Trophoblast cell (in vitro differentiated cells and primary cell): ENCODE measurements around the gene SLC19A1.

Source experiments
- DNase-seq, 2 donors: peaks; one replicate each; pipeline ENCODE4 v3.0.0-alpha.2; 2016
- H2AFZ ChIP-seq: 2 replicates; pipeline ENCODE4 v1.6.1; 2013; ENCODE audit warnings: low read length, moderate library complexity, mild to moderate bottlenecking; ENCODE audit not compliant: insufficient read depth, poor library complexity
- H2AK5ac ChIP-seq: 2 replicates; pipeline ENCODE4 v1.6.1; 2013; ENCODE audit warnings: mild to moderate bottlenecking, low read length
- H2BK120ac ChIP-seq: 2 replicates; pipeline ENCODE4 v1.6.1; 2013; ENCODE audit warnings: low read length, mild to moderate bottlenecking, moderate library complexity; ENCODE audit not compliant: insufficient read depth, poor library complexity
- H2BK12ac ChIP-seq: 2 replicates; pipeline ENCODE4 v1.6.1; 2013; ENCODE audit warnings: mild to moderate bottlenecking, low read length, moderate library complexity
- H2BK5ac ChIP-seq: 2 replicates; pipeline ENCODE4 v1.6.1; 2013; ENCODE audit warnings: low read length, low read depth, moderate library complexity, mild to moderate bottlenecking; ENCODE audit not compliant: poor library complexity
- H3K14ac ChIP-seq: 2 replicates; pipeline ENCODE4 v1.6.1; 2013; ENCODE audit warnings: mild to moderate bottlenecking, low read length
- H3K18ac ChIP-seq: 2 replicates; pipeline ENCODE4 v1.6.1; 2013; ENCODE audit warnings: mild to moderate bottlenecking, low read length
- H3K23ac ChIP-seq: 2 replicates; pipeline ENCODE4 v1.6.1; 2013; ENCODE audit warnings: low read length
- H3K27ac ChIP-seq: 2 replicates; pipeline ENCODE4 v1.5.1; 2013; ENCODE audit warnings: low read depth, mild to moderate bottlenecking, inconsistent platforms, low read length, moderate library complexity
- H3K27me3 ChIP-seq: 2 replicates; pipeline ENCODE4 v1.6.1; 2013; ENCODE audit warnings: inconsistent platforms, mild to moderate bottlenecking, low read length, moderate library complexity; ENCODE audit not compliant: insufficient read depth
- H3K36me3 ChIP-seq, 2 experiments: 1 replicate in 1 of 2; 2 replicates in 1 of 2; pipeline ENCODE4 v1.6.1; 2013; ENCODE audit warnings: low read length in 2 of 2, mild to moderate bottlenecking in 2 of 2, moderate library complexity in 1 of 2; ENCODE audit not compliant: insufficient read depth in 2 of 2, control insufficient read depth in 1 of 2
- H3K4ac ChIP-seq: 2 replicates; pipeline ENCODE4 v1.6.1; 2013; ENCODE audit warnings: low read depth, mild to moderate bottlenecking, low read length, moderate library complexity
- H3K4me1 ChIP-seq, 2 experiments: 1 replicate in 1 of 2; 2 replicates in 1 of 2; pipeline ENCODE4 v1.6.1; 2013; ENCODE audit warnings: low read length in 2 of 2, mild to moderate bottlenecking in 2 of 2, moderate library complexity in 1 of 2; ENCODE audit not compliant: insufficient read depth in 2 of 2, control insufficient read depth in 1 of 2
- H3K4me2 ChIP-seq: 2 replicates; pipeline ENCODE4 v1.6.1; 2013; ENCODE audit warnings: inconsistent platforms, mild to moderate bottlenecking, low read length, moderate library complexity
- H3K4me3 ChIP-seq: 2 replicates; pipeline ENCODE4 v1.5.1; 2013; ENCODE audit warnings: mild to moderate bottlenecking, low read depth, low read length, inconsistent platforms
- H3K79me1 ChIP-seq: one replicate; pipeline ENCODE4 v1.6.1; 2013; ENCODE audit warnings: low read length
- H3K79me2 ChIP-seq: 2 replicates; pipeline ENCODE4 v1.6.1; 2013; ENCODE audit warnings: low read length, mild to moderate bottlenecking; ENCODE audit not compliant: control insufficient read depth, insufficient read depth, poor library complexity
- H3K9ac ChIP-seq: 2 replicates; pipeline ENCODE4 v1.6.1; 2013; ENCODE audit warnings: mild to moderate bottlenecking, low read length
- H3K9me3 ChIP-seq: 2 replicates; pipeline ENCODE4 v1.6.1; 2013; ENCODE audit warnings: low read depth, mild to moderate bottlenecking, control low read depth, inconsistent platforms, low read length; ENCODE audit not compliant: insufficient read depth
- H4K12ac ChIP-seq: 2 replicates; pipeline ENCODE4 v1.6.1; 2013; ENCODE audit warnings: low read depth, mild to moderate bottlenecking, low read length, moderate library complexity
- H4K8ac ChIP-seq: 2 replicates; pipeline ENCODE4 v1.6.1; 2013; ENCODE audit warnings: low read depth, mild to moderate bottlenecking, low read length, moderate library complexity
- H4K91ac ChIP-seq: one replicate; pipeline ENCODE4 v1.6.1; 2013; ENCODE audit warnings: low read depth, mild to moderate bottlenecking, low read length, moderate library complexity
- WGBS: extraction: QIAGEN DNeasy Blood & Tissue Kit; methylation state at CpG from one replicate; pipeline ENCODE4 v1.1.7; 2013; ENCODE audit warnings: missing lambda C conversion rate; ENCODE audit not compliant: insufficient read length, insufficient coverage; ENCODE audit errors: extremely low coverage; 5-methylcytosine and 5-hydroxymethylcytosine counted together

The SLC19A1 gene

DNA sequence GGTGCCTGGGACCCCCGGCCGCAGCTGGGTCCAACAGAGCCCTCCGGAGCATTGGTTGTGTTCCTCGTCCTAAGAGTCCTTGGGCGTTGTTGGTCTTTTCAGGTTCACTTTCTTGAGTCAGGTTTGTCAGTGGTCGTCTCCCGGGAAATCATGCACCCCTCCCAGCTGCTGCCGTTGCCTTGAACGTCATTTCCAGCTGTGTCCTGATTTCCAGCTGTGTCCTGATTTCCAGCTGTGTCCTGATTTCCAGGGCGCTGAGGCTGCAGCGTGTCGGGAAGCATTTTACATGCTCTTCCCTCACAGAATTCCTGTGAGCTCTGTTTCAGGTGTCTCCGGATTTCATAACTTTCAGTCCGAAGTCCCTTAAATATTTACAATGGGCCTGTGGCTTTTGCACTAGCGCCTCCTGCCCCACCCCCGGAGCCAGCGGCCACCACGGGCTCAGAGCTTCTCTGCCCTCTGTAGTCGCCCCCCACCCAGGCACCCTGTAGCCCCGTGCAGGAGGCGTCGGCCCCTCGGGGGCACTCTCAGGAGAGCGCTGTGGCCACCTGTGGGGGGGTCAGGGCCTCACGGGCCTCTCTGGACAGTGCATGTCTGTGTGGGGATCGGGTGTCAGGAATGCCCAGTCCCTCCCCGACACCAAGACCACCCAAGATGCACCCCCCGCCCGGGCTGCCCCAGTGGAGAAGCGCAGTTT is 70.6 kb downstream of the SLC19A1 start:
- Histone ChIP-seq H3K79me2 (peaks cover 3% of the 10 kb centered on the region), H3K4me3 (no peak overlapping the region), H3K79me1 (no peaks in the 10 kb centered on the region), H2BK120ac (no peak overlapping the region), H3K27me3 (no peaks in the 10 kb centered on the region), H3K23ac (no peak overlapping the region), H3K18ac (no peak overlapping the region), H4K91ac (no peak overlapping the region), H3K4me2 (no peak overlapping the region), H3K9me3 (peaks cover 4% of the 10 kb centered on the region), H3K27ac (no peak overlapping the region), H2BK12ac (no peak overlapping the region), H3K36me3 (peaks cover 60 to 71% of the 10 kb centered on the region in 2 experiments), H4K8ac (no peak overlapping the region), H3K4ac (no peak overlapping the region), H4K12ac (no peak overlapping the region), H2AK5ac (no peak overlapping the region), H2BK5ac (no peak overlapping the region), H2AFZ (no peak overlapping the region), H3K14ac (no peak overlapping the region), H3K9ac (no peak overlapping the region), H3K4me1 (peaks cover 10 to 12% of the 10 kb centered on the region in 2 experiments)
- no peak for DNase-seq
- no CpG with 5 or more reads among the region's 30 CpGs for WGBS

DNA sequence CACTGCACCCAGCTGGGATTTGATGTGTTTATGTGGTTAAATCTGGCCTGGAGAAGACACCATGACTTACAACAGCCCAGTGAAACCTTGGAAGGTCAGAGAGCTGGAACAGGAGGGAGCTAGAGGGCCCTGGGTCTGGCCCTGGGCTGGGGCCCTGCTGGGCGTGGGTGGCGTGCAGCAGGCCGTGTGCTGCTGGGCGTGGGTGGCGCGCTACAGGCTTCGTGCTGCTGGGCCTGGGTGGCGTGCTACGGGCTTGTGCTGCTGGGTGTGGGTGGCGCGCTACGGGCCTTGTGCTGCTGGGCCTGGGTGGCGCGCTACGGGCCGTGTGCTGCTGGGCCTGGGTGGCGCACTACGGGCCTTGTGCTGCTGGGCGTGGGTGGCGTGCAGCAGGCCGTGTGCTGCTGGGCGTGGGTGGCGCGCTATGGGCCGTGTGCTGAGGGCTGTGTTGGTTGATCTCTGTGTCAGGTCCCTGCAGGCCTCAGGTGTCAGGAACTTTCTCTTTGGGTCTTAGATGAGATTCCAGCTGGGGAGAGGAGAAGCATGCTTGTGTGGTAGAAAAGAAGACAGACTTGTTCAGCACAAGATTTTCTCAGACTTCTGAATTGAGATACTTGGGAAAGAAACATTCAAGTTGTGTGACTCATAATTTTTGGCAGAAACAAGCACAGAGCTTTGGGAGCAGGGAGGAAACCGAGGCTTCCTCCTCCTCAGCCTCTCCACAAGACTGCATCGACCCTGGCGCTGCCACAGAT is 71.3 kb downstream of the SLC19A1 start:
- WGBS: no CpG with 5 or more reads among the region's 28 CpGs
- peaks cover 2% of the 10 kb centered on the region for H3K9me3 ChIP-seq
- H4K8ac ChIP-seq: no peak overlapping the region
- no peak overlapping the region for H3K4me2 ChIP-seq
- H3K36me3 ChIP-seq: peaks cover 53 to 66% of the 10 kb centered on the region in 2 experiments
- peaks cover 10 to 12% of the 10 kb centered on the region in 2 experiments for H3K4me1 ChIP-seq
- peaks cover 3% of the 10 kb centered on the region for H3K79me2 ChIP-seq
- peak overlapping the region; percentile 10 for H3K18ac ChIP-seq
- H2AFZ ChIP-seq: no peak overlapping the region
- no peak overlapping the region for H3K14ac ChIP-seq
- DNase-seq: peak in 1 of 2 donors; percentile 39
- H4K91ac ChIP-seq: no peak overlapping the region
- no peak overlapping the region for H3K27ac ChIP-seq
- H3K23ac ChIP-seq: no peak overlapping the region
- H2BK12ac ChIP-seq: no peak overlapping the region
- no peak overlapping the region for H2BK5ac ChIP-seq
- H3K4me3 ChIP-seq: no peak overlapping the region
- no peaks in the 10 kb centered on the region for H3K79me1 ChIP-seq
- no peaks in the 10 kb centered on the region for H3K27me3 ChIP-seq
- no peak overlapping the region for H2BK120ac ChIP-seq
- no peak overlapping the region for H2AK5ac ChIP-seq
- H3K9ac ChIP-seq: no peak overlapping the region
- H3K4ac ChIP-seq: no peak overlapping the region
- H4K12ac ChIP-seq: no peak overlapping the region

DNA sequence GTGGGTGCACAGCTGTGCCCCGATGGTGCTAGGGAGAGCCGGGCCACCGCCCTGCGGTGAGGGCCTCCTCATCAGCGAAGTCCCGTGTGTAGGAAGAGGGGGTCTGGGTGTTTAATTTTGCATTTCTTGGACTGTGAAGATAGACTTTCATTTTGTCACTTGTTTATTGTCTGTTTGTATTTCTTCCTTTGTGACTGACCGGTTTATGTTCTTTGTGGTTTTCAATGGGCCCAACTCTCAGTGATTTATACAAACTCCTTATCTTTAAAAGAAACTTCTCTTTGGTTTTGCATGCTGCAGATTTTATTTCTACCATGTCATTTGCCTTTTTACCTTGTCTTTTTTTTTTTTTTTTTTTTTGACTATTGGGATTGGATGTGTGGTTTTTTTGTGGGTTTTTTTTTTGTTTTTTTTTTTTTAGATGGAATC is 72.1 kb downstream of the SLC19A1 start:
- Histone ChIP-seq H3K4me1 (peaks cover 10 to 12% of the 10 kb centered on the region in 2 experiments), H3K4me2 (no peak overlapping the region), H2BK5ac (no peak overlapping the region), H3K27ac (no peak overlapping the region), H3K36me3 (peaks cover 44 to 57% of the 10 kb centered on the region in 2 experiments), H4K12ac (no peak overlapping the region), H3K4me3 (no peak overlapping the region), H3K79me1 (no peaks in the 10 kb centered on the region), H2AK5ac (no peak overlapping the region), H3K9me3 (peaks cover 6% of the 10 kb centered on the region), H3K79me2 (peaks cover 3% of the 10 kb centered on the region), H4K91ac (no peak overlapping the region), H4K8ac (no peak overlapping the region), H3K27me3 (no peaks in the 10 kb centered on the region), H2AFZ (no peak overlapping the region), H3K18ac (no peak overlapping the region), H3K9ac (no peak overlapping the region), H3K4ac (no peak overlapping the region), H2BK120ac (no peak overlapping the region), H2BK12ac (no peak overlapping the region), H3K23ac (no peak overlapping the region), H3K14ac (no peak overlapping the region)
- no CpG with 5 or more reads among the region's 7 CpGs for WGBS
- no peak for DNase-seq

DNA sequence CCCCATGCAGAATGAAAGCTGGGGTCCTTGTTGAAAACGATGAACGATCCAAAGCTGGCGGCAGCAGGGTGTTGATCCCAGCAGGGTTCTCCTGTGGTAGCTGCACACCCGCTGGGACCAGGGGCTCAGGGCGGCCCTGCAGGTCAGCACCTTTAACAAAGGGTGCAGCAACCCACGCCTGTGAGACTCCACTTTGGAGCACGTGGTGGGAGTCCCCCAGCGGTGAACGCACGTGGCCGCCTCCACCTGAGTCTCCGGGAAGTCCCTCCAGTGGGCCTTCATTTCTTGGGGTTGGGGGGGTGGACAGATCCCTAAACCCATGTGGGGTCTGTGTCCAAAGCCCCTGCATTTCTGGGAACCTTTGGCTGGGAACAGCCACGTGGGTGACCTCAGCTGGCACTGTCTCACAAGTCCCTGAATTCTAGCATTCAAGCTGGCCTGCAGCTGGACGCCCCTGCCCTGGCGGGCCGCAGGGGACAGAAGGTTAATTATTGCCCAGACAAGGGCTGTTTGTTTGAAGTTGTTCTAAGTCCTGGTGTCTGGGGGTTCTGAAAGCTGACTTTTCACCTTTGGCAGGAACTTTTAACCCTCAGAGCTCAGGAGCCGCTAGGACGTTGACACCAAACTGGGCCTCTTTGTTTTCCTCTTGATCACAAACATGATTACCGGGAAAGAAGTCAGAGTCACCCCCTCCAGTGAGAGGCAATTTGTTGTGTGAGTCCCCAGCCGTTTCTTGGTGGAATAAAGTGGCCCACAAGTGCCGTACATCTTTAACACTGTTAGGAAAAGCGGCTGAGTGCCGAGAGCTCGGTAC is 72.8 kb downstream of the SLC19A1 start:
- no peak overlapping the region for H3K14ac ChIP-seq
- no peak overlapping the region for H4K91ac ChIP-seq
- H3K23ac ChIP-seq: no peak overlapping the region
- H3K4me3 ChIP-seq: no peak overlapping the region
- DNase-seq: no peak
- H3K4ac ChIP-seq: no peak overlapping the region
- H3K27ac ChIP-seq: no peak overlapping the region
- no peak overlapping the region for H4K8ac ChIP-seq
- peaks cover 8% of the 10 kb centered on the region for H3K9me3 ChIP-seq
- H2BK12ac ChIP-seq: no peak overlapping the region
- H4K12ac ChIP-seq: no peak overlapping the region
- no peak overlapping the region for H2BK5ac ChIP-seq
- no CpG with 5 or more reads among the region's 24 CpGs for WGBS
- peaks cover 10 to 12% of the 10 kb centered on the region in 2 experiments for H3K4me1 ChIP-seq
- H3K36me3 ChIP-seq: peaks cover 38 to 55% of the 10 kb centered on the region in 2 experiments
- no peaks in the 10 kb centered on the region for H3K27me3 ChIP-seq
- peaks cover 3% of the 10 kb centered on the region for H3K79me2 ChIP-seq
- H3K79me1 ChIP-seq: no peaks in the 10 kb centered on the region
- H3K18ac ChIP-seq: no peak overlapping the region
- H2BK120ac ChIP-seq: no peak overlapping the region
- no peak overlapping the region for H2AK5ac ChIP-seq
- H3K4me2 ChIP-seq: no peak overlapping the region
- no peak overlapping the region for H3K9ac ChIP-seq
- H2AFZ ChIP-seq: no peak overlapping the region
